Caco-2 (cell line): ENCODE measurements around the gene NR4A2. TPM values are rescaled to one million over a fixed set of nuclear protein-coding genes. Genes with fewer than 3 reads are reported as not detected.

Source experiments
- BruUV-seq: library from RNA; stranded (reverse); fragments of 400-500 nt; replicated peaks from 2 replicates; lab custom pipeline; 2021; lab: Mats Ljungman, UMichigan
- CTCF ChIA-PET: fragments of 300-600 bp; sonication (Branson Sonifier 250); formaldehyde crosslinking; loops from one replicate; lab custom pipeline; 2022; ENCODE audit warnings: antibody characterized with exemption; lab: Charles Lee
- POLR2A ChIA-PET: fragments of 300-600 bp; sonication (Branson Sonifier 250); formaldehyde crosslinking; loops from one replicate; lab custom pipeline; 2022; ENCODE audit warnings: antibody characterized with exemption; lab: Charles Lee
- DNase-seq, 2 experiments: peaks; one replicate each; pipeline versions ENCODE4 v3.0.0 to v3.0.0-alpha.2; 2020 to 2022
- H3K27me3 ChIP-seq: replicated peaks from 2 replicates; pipeline ENCODE4 v1.6.0; 2011; ENCODE audit warnings: low read length; ENCODE audit not compliant: control insufficient read depth, insufficient read depth
- H3K36me3 ChIP-seq: 2 replicates; pipeline ENCODE4 v1.5.1; 2011; ENCODE audit warnings: low read length; ENCODE audit not compliant: control insufficient read depth, insufficient read depth
- H3K4me1 ChIP-seq: fragments of 250-450 bp; sonication (Bioruptor Pico); 2 replicates; pipeline ENCODE4 v1.5.1; 2020; ENCODE audit warnings: mild to moderate bottlenecking
- H3K4me3 ChIP-seq: 2 replicates; pipeline ENCODE4 v1.5.1; 2011; ENCODE audit warnings: low read depth, mild to moderate bottlenecking, control low read depth, low read length
- H3K9me3 ChIP-seq: fragments of 250-450 bp; sonication (Bioruptor Pico); 2 replicates; pipeline ENCODE4 v1.5.1; 2020; ENCODE audit warnings: mild to moderate bottlenecking, moderate library complexity
- H3K27ac Mint-ChIP-seq: one replicate; pipeline ENCODE4 v1.8.0; 2022; ENCODE audit warnings: mixed read lengths; ENCODE audit not compliant: unreplicated experiment
- H3K27me3 Mint-ChIP-seq: one replicate; pipeline ENCODE4 v1.8.0; 2022; ENCODE audit warnings: mixed read lengths; ENCODE audit not compliant: insufficient read depth, unreplicated experiment
- H3K36me3 Mint-ChIP-seq: one replicate; pipeline ENCODE4 v1.8.0; 2022; ENCODE audit warnings: mild to moderate bottlenecking, mixed read lengths; ENCODE audit not compliant: insufficient read depth, unreplicated experiment
- H3K4me1 Mint-ChIP-seq: one replicate; pipeline ENCODE4 v1.8.0; 2022; ENCODE audit warnings: low read depth, mixed read lengths; ENCODE audit not compliant: unreplicated experiment
- H3K4me3 Mint-ChIP-seq: one replicate; pipeline ENCODE4 v1.8.0; 2022; ENCODE audit warnings: mild to moderate bottlenecking, moderate library complexity, mixed read lengths; ENCODE audit not compliant: unreplicated experiment
- H3K9me3 Mint-ChIP-seq: one replicate; pipeline ENCODE4 v1.8.0; 2022; ENCODE audit warnings: mixed read lengths; ENCODE audit not compliant: unreplicated experiment
- CTCF ChIP-seq, 2 experiments: fragments of 200-600 bp in 1 of 2; IDR thresholded peaks; 1 replicate in 1 of 2; 2 replicates in 1 of 2; pipeline versions ENCODE4 v1.5.1 to v1.8.0; 2011 to 2022; ENCODE audit warnings: antibody characterized with exemption in 1 of 2, control low read depth in 1 of 2, inconsistent platforms in 1 of 2, low read depth in 1 of 2, low read length in 1 of 2, mild to moderate bottlenecking in 1 of 2, moderate library complexity in 1 of 2; ENCODE audit not compliant: insufficient read depth in 1 of 2, severe bottlenecking in 1 of 2, unreplicated experiment in 1 of 2
- intact Hi-C: fragments of 100-400 bp; cut with micrococcal nuclease; formaldehyde crosslinking; loops from one replicate; pipeline ENCODE4 v1.10.0; 2022; ENCODE audit not compliant: unreplicated experiment
- total RNA-seq: library from RNA; stranded (reverse); gene quantifications from 2 replicates; pipeline ENCODE4 v1.2.3, GENCODE V29; 2022

Gene NR4A2
- total RNA-seq, 1 experiment from 2014 or later = 0.91 TPM

DNA sequence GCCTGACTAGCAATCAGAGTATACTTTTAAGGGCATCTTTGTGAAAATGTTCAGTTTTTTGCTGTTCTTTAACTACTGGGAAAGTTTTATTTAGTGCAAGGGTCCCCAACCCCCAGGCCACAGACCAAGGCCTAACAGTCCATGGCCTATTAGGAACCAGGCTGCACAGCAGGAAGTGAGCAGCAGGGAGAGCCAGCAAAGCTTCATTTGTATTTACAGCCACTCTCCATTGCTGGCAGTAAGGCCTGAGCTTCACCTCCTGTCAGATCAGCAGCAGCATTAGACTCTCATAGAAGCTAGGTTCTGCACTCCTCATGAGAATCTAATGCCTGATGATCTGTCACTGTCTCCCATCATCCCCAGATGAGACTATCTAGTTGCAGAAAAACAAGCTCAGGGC, 17.1 kb upstream of the NR4A2 start:
- Mint-ChIP-seq H3K4me3 (no peak overlapping the region), H3K9me3 (no peaks in the 10 kb centered on the region), H3K36me3 (no peaks in the 10 kb centered on the region), H3K27ac (no peak overlapping the region), H3K27me3 (no peaks in the 10 kb centered on the region), H3K4me1 (no peaks in the 10 kb centered on the region)
- Histone ChIP-seq H3K36me3 (no peaks in the 10 kb centered on the region), H3K27me3 (no peaks in the 10 kb centered on the region), H3K4me3 (no peak overlapping the region), H3K9me3 (no peaks in the 10 kb centered on the region), H3K4me1 (no peaks in the 10 kb centered on the region)
- no TSS peak for BruUV-seq
- POLR2A ChIA-PET = no interaction called here
- CTCF ChIA-PET = no interaction called here
- TF ChIP-seq CTCF (IDR thresholded peaks at IDR 0.05; ENCODE audit: insufficient read depth in 1 of 2, low read depth in 1 of 2, low read length in 1 of 2, severe bottlenecking in 1 of 2, unreplicated experiment in 1 of 2) = no peak
- intact Hi-C loops = no loop called here
- DNase-seq = no peak

DNA sequence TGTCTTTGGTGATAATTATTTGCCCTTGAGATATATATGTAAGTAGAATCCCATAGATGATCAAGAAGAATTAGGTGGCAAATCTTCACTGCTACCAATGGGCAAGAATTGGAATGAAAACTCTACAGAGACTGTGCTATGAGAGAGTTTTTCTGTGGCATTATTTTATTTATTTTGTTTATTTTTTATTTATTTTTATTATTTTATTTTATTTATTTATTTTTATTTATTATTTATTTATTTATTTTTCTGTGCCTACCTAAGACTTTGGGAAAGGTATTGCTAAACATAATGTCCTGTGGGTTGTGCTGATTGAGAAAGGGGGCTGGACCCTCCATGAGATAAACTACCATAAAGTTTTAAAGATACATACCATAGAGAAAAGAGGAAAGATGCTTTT, 16.6 kb upstream of the NR4A2 start:
- Histone ChIP-seq H3K4me3 (no peak overlapping the region), H3K27me3 (no peaks in the 10 kb centered on the region), H3K4me1 (no peaks in the 10 kb centered on the region), H3K9me3 (no peaks in the 10 kb centered on the region), H3K36me3 (no peaks in the 10 kb centered on the region)
- ChIA-PET CTCF (no interaction called here), POLR2A (no interaction called here)
- Mint-ChIP-seq H3K9me3 (no peaks in the 10 kb centered on the region), H3K4me1 (no peaks in the 10 kb centered on the region), H3K4me3 (no peak overlapping the region), H3K36me3 (no peaks in the 10 kb centered on the region), H3K27ac (no peak overlapping the region), H3K27me3 (no peaks in the 10 kb centered on the region)
- no peak for DNase-seq
- intact Hi-C loops = no loop called here
- BruUV-seq = no TSS peak
- no peak for TF ChIP-seq CTCF (IDR thresholded peaks at IDR 0.05; ENCODE audit: insufficient read depth in 1 of 2, low read depth in 1 of 2, low read length in 1 of 2, severe bottlenecking in 1 of 2, unreplicated experiment in 1 of 2)

DNA sequence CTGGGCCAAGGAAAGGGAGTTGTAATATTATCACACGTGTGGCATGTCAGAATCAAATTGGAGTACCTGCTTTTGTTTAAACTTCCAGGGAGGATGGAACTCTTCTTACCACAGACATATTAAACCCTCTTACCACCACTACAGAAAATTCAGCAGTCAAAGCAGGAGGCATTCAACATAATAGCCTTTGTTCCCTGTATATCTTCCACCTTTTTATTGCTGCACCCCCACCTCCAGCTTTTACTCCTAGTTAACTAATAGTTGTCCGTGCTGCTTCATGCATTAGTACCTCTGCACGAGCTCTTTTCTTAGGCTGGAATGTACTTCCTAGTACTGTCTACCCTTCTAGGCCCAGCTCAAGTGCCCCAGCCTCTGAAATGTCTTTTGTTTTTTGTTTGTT, 14.9 kb upstream of the NR4A2 start:
- BruUV-seq = no TSS peak
- no peaks in the 10 kb centered on the region for H3K4me1 Mint-ChIP-seq
- ChIA-PET POLR2A (interaction anchor here (1.4 kb wide), 1 partner anchor 13 kb away, joined by 3 read pairs; no protein-coding TSS in a partner anchor), CTCF (no interaction called here)
- Histone ChIP-seq H3K9me3 (no peaks in the 10 kb centered on the region), H3K36me3 (no peaks in the 10 kb centered on the region), H3K4me1 (peaks cover 9% of the 10 kb centered on the region; the same call in 1 of the 2 replicates), H3K27me3 (no peaks in the 10 kb centered on the region), H3K4me3 (no peak overlapping the region)
- H3K9me3 Mint-ChIP-seq = no peaks in the 10 kb centered on the region
- intact Hi-C loops = no loop called here
- DNase-seq = no peak
- no peak overlapping the region for H3K27ac Mint-ChIP-seq
- no peak overlapping the region for H3K4me3 Mint-ChIP-seq
- H3K36me3 Mint-ChIP-seq = no peaks in the 10 kb centered on the region
- H3K27me3 Mint-ChIP-seq = no peaks in the 10 kb centered on the region
- no peak for TF ChIP-seq CTCF (IDR thresholded peaks at IDR 0.05; ENCODE audit: insufficient read depth in 1 of 2, low read depth in 1 of 2, low read length in 1 of 2, severe bottlenecking in 1 of 2, unreplicated experiment in 1 of 2)
